ENCODE results near the gene SLX4.

- TF ChIP-seq CTCF (conservative IDR thresholded peaks at IDR 0.05) (no peak), ZFX (IDR thresholded peaks at IDR 0.05) (no peak)
Measured at GRCh38 chr16:3550851-3551847, 60.3 kb downstream of the SLX4 start.

All from C4-2B (cell line).